AG10803 (cell line): Measurements from ENCODE around the gene SARS2.

Source experiments
- DNase-seq: peaks from one replicate; pipeline ENCODE4 v3.0.0; 2010; ENCODE audit warnings: low read depth
- H3K4me3 ChIP-seq: 2 replicates; pipeline ENCODE4 v1.5.1; 2011; ENCODE audit warnings: mild to moderate bottlenecking, low read length, control low read depth
- TF ChIP-seq, protein P1 (sequence below): conservative IDR thresholded peaks from 2 replicates; pipeline ENCODE4 v1.5.1; 2011; ENCODE audit warnings: mild to moderate bottlenecking, low read length, control low read depth, inconsistent platforms

The SARS2 gene

DNA sequence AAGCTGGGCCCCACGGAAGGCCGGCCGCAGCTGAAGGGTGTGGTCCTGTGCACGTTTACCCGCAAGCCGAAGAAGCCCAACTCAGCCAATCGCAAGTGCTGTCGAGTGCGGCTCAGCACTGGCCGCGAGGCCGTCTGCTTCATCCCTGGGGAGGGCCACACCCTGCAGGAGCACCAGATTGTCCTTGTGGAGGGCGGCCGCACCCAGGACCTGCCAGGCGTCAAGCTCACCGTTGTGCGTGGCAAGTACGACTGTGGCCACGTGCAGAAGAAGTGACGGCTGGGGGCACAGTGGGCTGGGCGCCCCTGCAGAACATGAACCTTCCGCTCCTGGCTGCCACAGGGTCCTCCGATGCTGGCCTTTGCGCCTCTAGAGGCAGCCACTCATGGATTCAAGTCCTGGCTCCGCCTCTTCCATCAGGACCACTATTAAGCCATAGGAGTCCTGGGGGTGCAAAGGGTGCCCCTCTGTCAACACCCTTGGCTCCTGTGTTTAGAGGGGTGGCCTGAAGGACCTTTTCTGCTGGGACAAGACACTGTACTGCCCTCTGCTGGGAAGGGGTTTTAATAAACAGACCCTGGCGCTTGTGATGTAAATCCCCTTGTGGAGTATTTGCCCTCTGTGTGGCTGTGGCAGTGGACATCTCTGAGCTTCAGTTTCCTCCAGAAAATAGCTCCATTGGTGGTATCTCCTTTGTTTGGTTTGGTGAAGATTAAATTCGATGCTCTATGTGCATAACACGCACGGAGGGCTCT is 2.0 kb upstream of the SARS2 start:
- no peak overlapping the region for H3K4me3 ChIP-seq
- TF ChIP-seq, protein P1, sequence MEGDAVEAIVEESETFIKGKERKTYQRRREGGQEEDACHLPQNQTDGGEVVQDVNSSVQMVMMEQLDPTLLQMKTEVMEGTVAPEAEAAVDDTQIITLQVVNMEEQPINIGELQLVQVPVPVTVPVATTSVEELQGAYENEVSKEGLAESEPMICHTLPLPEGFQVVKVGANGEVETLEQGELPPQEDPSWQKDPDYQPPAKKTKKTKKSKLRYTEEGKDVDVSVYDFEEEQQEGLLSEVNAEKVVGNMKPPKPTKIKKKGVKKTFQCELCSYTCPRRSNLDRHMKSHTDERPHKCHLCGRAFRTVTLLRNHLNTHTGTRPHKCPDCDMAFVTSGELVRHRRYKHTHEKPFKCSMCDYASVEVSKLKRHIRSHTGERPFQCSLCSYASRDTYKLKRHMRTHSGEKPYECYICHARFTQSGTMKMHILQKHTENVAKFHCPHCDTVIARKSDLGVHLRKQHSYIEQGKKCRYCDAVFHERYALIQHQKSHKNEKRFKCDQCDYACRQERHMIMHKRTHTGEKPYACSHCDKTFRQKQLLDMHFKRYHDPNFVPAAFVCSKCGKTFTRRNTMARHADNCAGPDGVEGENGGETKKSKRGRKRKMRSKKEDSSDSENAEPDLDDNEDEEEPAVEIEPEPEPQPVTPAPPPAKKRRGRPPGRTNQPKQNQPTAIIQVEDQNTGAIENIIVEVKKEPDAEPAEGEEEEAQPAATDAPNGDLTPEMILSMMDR: peak; percentile 47
- DNase-seq: peak; percentile 45

DNA sequence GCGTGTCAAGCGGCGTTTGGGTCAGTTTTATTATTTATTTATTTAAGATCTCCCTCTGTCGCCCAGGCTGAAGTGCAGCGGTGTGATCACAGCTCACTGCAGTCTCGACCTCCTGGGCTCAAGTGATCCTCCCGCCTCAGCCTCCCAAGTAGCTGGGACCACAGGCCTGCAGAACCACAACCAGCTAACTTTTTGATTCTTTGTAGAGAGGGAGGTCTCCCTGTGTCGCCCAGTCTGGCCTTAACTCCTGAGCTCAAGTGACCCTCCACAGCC is 894 bp upstream of the SARS2 start:
- TF ChIP-seq, protein P1: no peak
- H3K4me3 ChIP-seq: peak overlapping the region; percentile 98
- no peak for DNase-seq

DNA sequence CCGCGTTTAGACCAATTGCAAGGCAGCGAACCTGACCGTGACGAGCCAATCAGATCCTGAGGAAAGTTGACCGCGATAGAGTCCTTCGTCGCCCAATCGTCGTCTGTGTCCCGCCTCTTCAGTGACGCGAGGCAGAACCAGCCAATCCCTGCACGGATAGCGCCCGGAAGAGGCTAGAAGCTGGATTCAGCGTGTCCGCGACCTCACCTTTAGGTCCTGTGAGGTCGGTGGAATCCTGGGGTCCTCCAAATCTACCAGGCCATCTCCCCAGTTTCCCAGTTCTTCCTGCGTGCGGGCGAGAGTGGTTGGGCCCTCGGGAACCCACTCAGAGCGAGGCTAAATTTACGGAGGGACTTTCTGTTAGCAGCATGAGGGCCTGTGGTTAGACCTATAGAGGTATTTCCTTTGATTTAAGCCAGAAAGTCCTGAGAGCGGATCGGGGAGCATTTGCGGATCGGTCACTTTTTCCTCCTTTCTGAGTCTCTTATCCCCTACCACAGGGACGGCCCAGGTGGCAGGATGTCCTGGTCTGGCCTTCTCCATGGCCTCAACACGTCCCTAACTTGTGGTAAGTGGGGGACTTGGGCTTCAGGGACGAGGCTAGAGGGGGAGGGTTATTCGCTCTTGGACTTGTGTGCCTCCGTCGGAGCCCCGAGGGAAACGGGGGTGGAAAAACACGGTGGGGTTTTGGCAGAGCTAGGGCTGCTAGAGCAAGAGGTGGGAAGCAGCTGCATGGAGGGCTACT is 385 bp upstream of the SARS2 start, which contains the start of gene MRPS12:
Gene MRPS12, plus strand, starts transcription at position 169 of the 745 bp plus-strand sequence. Its CDS starts 351 bp downstream, at position 520.
- peak; percentile 99 for DNase-seq
- peak within 1 kb of the TSS; percentile 98 for H3K4me3 ChIP-seq
- TF ChIP-seq, protein P1: no peak

DNA sequence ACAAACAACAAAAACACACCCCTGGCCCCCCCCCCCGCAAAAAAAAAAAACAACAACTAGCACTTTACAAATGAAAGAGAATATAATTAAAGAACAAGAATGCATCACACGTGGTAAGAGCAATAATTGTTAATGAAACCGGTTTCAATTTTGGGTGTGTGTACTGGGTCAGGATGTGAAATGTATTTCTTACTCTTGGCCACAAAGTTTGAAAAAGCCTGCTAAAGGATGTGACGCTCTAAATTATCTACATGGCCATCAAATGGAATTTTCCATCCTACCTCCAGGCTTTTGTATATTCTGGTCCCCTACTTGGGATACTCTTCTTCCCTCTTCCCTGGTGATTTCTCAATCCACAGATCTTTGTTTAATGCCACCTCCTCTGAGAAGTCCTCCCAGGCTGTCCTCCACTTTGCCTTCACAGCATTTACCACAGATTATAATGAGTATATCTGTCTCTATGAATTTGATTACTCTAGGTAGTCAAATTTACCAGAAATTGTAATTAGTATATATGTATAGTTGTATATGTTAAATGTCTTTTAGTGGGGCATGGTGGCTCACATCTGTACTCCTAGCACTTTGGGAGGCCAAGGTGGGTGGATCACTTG is 2.1 kb downstream of the SARS2 start:
- DNase-seq: no peak
- TF ChIP-seq, protein P1: no peak
- H3K4me3 ChIP-seq: no peak overlapping the region

DNA sequence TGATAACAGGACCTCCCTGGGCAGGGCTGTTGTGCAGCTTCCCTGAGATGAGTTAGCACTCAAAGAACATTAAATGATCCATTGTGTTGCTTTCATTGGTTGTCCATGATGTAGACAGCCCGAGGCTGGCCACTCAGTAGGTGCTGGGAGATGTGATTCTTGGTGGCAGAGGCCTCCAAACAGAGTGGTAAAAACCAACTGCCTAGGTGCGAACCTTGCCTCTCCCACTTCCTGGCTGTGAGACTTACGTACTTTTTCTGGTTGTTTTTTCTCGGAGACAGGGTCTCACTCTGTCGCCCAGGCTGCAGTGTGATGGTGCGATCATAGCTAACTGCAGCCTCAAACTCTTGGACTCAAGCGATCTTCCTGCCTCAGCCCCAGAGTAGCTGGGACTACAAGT is 6.2 kb downstream of the SARS2 start:
- no peak for DNase-seq
- TF ChIP-seq, protein P1: no peak
- H3K4me3 ChIP-seq: no peak overlapping the region

DNA sequence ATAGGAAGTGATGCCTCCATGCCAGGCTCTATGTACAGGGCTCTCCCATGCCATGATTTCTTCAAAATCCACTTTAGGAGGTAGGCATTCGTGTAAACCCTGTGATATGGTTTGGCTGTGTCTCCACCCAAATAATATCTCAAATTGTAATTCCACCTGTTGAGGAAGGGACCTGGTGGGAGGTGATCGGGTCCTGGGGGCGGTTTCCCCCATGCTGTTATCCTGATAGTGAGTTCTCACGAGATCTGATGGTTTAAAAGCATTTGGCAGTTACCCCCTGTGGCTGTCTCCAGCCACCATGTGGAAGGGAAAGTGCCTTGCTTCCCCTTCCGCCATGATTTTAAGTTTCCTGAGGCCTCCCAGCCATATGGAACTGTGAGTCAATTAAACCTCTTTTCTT is 8.1 kb downstream of the SARS2 start:
- no peak overlapping the region for H3K4me3 ChIP-seq
- TF ChIP-seq, protein P1: no peak
- no peak for DNase-seq
